ENCODE measurements around the gene C2CD4B.

GRCh38 chr15:62119874-62120273 is 45.2 kb downstream of the C2CD4B start:
- no peak for TF ChIP-seq CTCF (IDR thresholded peaks at IDR 0.05)
- no peak for TF ChIP-seq POLR2A (IDR thresholded peaks at IDR 0.05)

Measured in Peyer's patch (tissue), 4 donors.